Uterus (tissue), 2 donors: ENCODE measurements around the gene SLAMF8.

Experiments used
- POLR2A ChIP-seq, 2 donors: fragments of 450-650 bp; IDR thresholded peaks; one replicate each; pipeline ENCODE4 v1.6.1; 2016; ENCODE audit warnings: antibody characterized with exemption in 2 of 2, mild to moderate bottlenecking in 1 of 2, moderate library complexity in 1 of 2
- TF ChIP-seq, protein P1 (sequence below), 4 experiments: fragments of 200-600 bp in 2 of 4; fragments of 450-650 bp in 2 of 4; sonication (generic) in 2 of 4; IDR thresholded peaks; one replicate each; pipeline ENCODE4 v1.5.1; 2016 to 2019; ENCODE audit warnings: antibody characterized with exemption in 4 of 4, mild to moderate bottlenecking in 2 of 4, moderate library complexity in 1 of 4

DNA sequence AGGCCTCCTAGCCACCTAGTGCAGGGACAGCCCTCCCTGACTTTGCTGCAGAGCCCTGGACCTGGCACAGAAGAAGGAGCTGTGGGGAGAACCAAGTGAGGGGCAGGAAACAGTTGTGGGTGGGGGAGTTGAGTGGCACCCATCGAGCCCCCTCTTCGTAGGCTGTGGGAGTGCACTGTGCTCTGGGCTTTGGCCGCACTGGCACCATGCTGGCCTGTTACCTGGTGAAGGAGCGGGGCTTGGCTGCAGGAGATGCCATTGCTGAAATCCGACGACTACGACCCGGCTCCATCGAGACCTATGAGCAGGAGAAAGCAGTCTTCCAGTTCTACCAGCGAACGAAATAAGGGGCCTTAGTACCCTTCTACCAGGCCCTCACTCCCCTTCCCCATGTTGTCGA lies 44.7 kb upstream of the SLAMF8 start:
- TF ChIP-seq, protein P1, sequence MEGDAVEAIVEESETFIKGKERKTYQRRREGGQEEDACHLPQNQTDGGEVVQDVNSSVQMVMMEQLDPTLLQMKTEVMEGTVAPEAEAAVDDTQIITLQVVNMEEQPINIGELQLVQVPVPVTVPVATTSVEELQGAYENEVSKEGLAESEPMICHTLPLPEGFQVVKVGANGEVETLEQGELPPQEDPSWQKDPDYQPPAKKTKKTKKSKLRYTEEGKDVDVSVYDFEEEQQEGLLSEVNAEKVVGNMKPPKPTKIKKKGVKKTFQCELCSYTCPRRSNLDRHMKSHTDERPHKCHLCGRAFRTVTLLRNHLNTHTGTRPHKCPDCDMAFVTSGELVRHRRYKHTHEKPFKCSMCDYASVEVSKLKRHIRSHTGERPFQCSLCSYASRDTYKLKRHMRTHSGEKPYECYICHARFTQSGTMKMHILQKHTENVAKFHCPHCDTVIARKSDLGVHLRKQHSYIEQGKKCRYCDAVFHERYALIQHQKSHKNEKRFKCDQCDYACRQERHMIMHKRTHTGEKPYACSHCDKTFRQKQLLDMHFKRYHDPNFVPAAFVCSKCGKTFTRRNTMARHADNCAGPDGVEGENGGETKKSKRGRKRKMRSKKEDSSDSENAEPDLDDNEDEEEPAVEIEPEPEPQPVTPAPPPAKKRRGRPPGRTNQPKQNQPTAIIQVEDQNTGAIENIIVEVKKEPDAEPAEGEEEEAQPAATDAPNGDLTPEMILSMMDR (IDR thresholded peaks at IDR 0.05): no peak
- TF ChIP-seq POLR2A (IDR thresholded peaks at IDR 0.05): no peak
